ENCODE data around the gene WWOX.

The WWOX gene

GRCh38 chr16:78811247-78811646 is 711.8 kb downstream of the WWOX start:
- DNase-seq (ENCODE audit: low spot score): no peak

GRCh38 chr16:78812582-78812981 is 713.1 kb downstream of the WWOX start:
- no peak for DNase-seq (ENCODE audit: low spot score)

GRCh38 chr16:78813661-78814311 is 714.3 kb downstream of the WWOX start:
- no peak for DNase-seq (ENCODE audit: low spot score)

GRCh38 chr16:78815713-78816112 is 716.3 kb downstream of the WWOX start:
- no peak for DNase-seq (ENCODE audit: low spot score)

- DNase-seq (ENCODE audit: low spot score): no peak
Observed at GRCh38 chr16:78816499-78817195, 717.2 kb downstream of the WWOX start.

- no peak for DNase-seq (ENCODE audit: low spot score)
Observed at GRCh38 chr16:78817200-78817739, 717.8 kb downstream of the WWOX start.

- no peak for DNase-seq (ENCODE audit: low spot score)
Observed at GRCh38 chr16:78821335-78821734, 721.9 kb downstream of the WWOX start.

GRCh38 chr16:78822509-78822908 is 723.1 kb downstream of the WWOX start:
- DNase-seq (ENCODE audit: low spot score): no peak

- no peak for DNase-seq (ENCODE audit: low spot score)
Observed at GRCh38 chr16:78823027-78823426, 723.6 kb downstream of the WWOX start.

- no peak for DNase-seq (ENCODE audit: low spot score)
Observed at GRCh38 chr16:78829280-78829679, 729.8 kb downstream of the WWOX start.

GRCh38 chr16:78830599-78830998 is 731.1 kb downstream of the WWOX start:
- no peak for DNase-seq (ENCODE audit: low spot score)

- DNase-seq (ENCODE audit: low spot score): no peak
Observed at GRCh38 chr16:78832100-78832499, 732.6 kb downstream of the WWOX start.

- no peak for DNase-seq (ENCODE audit: low spot score)
Observed at GRCh38 chr16:78836802-78837491, 737.5 kb downstream of the WWOX start.

GRCh38 chr16:78837706-78838105 is 738.3 kb downstream of the WWOX start:
- DNase-seq (ENCODE audit: low spot score): no peak

GRCh38 chr16:78838276-78838675 is 738.8 kb downstream of the WWOX start:
- DNase-seq (ENCODE audit: low spot score): no peak

- no peak for DNase-seq (ENCODE audit: low spot score)
Observed at GRCh38 chr16:78842950-78843349, 743.5 kb downstream of the WWOX start.

GRCh38 chr16:78843978-78844377 is 744.5 kb downstream of the WWOX start:
- DNase-seq (ENCODE audit: low spot score): no peak

GRCh38 chr16:78844682-78845081 is 745.2 kb downstream of the WWOX start:
- DNase-seq (ENCODE audit: low spot score): no peak

- DNase-seq (ENCODE audit: low spot score): no peak
Observed at GRCh38 chr16:78851266-78851665, 751.8 kb downstream of the WWOX start.

GRCh38 chr16:78852081-78852635 is 752.7 kb downstream of the WWOX start:
- DNase-seq (ENCODE audit: low spot score): no peak

GRCh38 chr16:78862022-78862421 is 762.6 kb downstream of the WWOX start:
- no peak for DNase-seq (ENCODE audit: low spot score)

GRCh38 chr16:78866521-78866920 is 767.1 kb downstream of the WWOX start:
- no peak for DNase-seq (ENCODE audit: low spot score)

- no peak for DNase-seq (ENCODE audit: low spot score)
Observed at GRCh38 chr16:78869492-78869891, 770.0 kb downstream of the WWOX start.
